GM12865 (cell line): ENCODE results near the gene BTF3.

ENCODE experiments used
- DNase-seq: peaks from one replicate; pipeline ENCODE4 v3.0.0; 2010; ENCODE audit warnings: low read depth
- H3K4me3 ChIP-seq: 2 replicates; pipeline ENCODE4 v1.5.1; 2011; ENCODE audit warnings: mild to moderate bottlenecking, low read depth, low read length, control low read depth
- TF ChIP-seq, protein P1 (sequence below): IDR thresholded peaks from 2 replicates; pipeline ENCODE4 v1.5.1; 2011; ENCODE audit warnings: low read length, control low read depth, low read depth, inconsistent platforms; ENCODE audit not compliant: insufficient read depth; ENCODE audit errors: missing control alignments

Gene BTF3

DNA sequence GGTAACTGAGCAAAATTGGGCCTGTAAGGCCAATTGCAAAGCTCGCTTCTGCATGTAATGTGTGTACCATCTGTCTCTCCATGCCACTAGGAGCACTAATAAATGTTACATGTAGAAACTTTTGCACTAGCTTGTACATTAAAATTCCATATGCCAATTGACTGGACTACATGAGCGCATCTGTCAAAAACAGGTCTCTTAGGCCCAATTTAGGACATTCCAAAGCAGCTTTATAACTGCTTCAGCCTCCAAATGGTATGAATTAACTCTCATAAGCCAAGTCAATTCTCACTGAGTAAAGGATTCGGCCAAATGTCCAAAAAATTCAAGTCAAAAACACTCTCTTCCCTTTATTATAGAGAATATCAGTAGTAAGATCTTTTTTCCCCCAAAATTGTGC is 26.1 kb upstream of the BTF3 start:
- no peak for DNase-seq
- no peak overlapping the region for H3K4me3 ChIP-seq
- TF ChIP-seq, protein P1, sequence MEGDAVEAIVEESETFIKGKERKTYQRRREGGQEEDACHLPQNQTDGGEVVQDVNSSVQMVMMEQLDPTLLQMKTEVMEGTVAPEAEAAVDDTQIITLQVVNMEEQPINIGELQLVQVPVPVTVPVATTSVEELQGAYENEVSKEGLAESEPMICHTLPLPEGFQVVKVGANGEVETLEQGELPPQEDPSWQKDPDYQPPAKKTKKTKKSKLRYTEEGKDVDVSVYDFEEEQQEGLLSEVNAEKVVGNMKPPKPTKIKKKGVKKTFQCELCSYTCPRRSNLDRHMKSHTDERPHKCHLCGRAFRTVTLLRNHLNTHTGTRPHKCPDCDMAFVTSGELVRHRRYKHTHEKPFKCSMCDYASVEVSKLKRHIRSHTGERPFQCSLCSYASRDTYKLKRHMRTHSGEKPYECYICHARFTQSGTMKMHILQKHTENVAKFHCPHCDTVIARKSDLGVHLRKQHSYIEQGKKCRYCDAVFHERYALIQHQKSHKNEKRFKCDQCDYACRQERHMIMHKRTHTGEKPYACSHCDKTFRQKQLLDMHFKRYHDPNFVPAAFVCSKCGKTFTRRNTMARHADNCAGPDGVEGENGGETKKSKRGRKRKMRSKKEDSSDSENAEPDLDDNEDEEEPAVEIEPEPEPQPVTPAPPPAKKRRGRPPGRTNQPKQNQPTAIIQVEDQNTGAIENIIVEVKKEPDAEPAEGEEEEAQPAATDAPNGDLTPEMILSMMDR = no peak

DNA sequence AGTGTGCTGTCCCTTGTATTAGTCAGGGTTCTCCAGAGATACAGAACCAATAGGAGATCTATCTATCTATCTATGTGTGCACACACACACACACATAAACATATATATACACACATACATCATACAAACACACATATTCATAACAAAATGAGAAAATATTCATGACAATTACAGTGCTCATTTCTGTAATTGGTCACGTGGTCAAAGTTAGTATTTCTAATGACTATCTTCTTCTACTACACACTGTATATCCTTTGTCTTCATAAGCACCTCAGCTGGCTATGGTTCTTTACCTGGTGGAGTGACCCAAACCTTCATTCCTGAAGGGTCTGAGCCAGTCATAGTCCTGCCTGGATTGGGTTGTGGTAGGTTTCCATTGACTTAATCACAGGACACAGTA is 17.7 kb upstream of the BTF3 start:
- TF ChIP-seq, protein P1 = no peak
- DNase-seq = no peak
- H3K4me3 ChIP-seq = no peak overlapping the region

DNA sequence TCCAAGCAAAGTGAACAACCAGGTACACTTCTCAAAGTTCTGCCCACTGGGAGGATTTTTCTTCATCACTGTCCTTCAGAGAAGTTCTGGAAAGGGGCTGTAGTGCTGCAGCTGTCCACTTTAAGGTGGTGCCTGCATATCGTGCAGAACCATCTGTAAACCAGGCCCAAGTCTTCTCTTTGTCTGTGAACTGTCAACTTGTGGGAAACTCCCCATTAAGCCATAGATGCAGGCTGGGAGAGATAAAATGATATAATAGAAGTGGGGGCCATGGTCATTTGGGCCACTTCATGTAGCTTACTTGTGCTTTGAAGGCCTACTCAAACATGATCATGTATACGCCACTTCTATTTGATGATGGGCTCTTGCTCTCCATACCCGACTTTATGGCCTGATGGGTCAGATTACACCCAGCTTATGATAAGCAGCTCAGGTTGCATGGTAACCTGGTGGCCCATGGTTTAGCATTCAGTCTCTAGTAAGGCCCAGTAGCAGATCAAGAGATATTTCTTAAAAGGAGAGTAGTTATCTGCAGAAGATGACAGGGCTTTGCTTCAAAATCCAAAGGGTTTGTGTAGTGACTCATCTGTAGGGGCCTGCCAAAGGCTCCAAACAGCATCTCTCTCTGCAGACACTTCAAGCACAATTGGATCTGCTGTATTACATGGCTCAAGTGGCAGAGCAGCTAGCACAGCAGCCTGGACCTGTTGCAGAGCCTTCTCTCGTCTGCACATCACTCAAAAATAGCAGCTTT is 15.7 kb upstream of the BTF3 start:
- DNase-seq = no peak

DNA sequence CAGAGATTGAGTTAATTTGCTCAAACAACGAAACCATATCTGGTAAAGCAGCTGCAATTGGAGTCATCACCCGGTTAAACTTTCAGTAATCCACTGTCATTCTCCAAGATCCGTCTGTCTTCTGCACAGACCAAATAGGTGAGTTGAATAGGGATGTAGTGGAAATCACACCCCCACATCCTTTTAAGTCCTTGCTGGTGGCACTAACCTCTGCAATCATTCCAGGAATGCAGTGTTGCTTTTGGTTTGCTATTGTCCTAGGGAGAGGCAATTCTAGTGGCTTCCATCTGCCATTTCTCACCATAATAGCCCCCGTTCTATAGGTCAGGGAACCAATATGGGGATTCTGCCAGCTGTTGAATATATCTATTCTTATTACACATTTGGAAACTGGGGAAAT is 14.6 kb upstream of the BTF3 start:
- H3K4me3 ChIP-seq = no peak overlapping the region
- TF ChIP-seq, protein P1 = no peak

More for the DNA sequence above, 15.7 kb upstream of the BTF3 start:
- TF ChIP-seq, protein P1 = no peak
- no peak overlapping the region for H3K4me3 ChIP-seq

DNA sequence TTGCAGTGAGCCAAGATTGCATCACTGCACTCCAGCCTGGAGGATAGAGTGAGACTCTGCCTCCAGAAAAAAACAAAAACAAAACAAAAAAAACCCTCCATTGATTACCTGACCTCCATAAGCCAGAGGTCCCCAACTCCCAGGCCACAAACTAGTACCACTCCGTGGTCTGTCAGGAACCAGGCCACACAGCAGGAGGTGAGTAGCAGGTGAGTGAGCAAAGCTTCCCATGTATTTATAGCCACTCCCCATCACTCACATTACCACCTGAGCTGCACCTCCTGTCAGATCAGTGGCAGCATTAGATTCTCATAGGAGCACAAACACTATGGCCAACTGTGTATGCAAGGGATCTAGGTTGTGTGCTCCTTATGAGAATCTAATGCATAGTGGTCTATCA is 13.7 kb upstream of the BTF3 start:
- H3K4me3 ChIP-seq = no peak overlapping the region
- TF ChIP-seq, protein P1 = no peak
- no peak for DNase-seq

More for the DNA sequence above, 14.6 kb upstream of the BTF3 start:
- DNase-seq = no peak

DNA sequence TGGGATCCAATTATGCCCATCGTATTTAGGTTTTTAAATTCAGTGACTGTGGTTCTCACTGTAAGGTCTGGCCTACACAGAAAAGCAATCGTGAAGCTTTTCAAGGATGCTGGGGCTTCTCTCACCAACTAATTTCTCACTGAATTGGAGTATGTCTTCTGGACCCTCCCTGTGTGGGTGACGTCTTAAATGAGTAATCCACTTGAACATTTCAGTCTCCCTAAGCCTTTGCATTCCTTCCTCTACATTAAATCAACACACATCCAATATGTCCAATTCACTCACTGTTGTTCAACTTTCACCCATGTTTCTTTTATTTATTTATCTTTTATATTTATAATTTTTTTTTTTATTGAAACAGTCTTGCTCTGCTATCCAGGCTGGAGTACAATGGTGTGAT is 12.5 kb upstream of the BTF3 start:
- H3K4me3 ChIP-seq = no peak overlapping the region
- TF ChIP-seq, protein P1 = no peak
- no peak for DNase-seq
